ENCODE results near the gene TYW1.
"Not testable (repeated sequence)": the region's sequence is repeated elsewhere in the genome, so short reads cannot be mapped to it uniquely, and the experiment has no call there.

TYW1 gene

DNA sequence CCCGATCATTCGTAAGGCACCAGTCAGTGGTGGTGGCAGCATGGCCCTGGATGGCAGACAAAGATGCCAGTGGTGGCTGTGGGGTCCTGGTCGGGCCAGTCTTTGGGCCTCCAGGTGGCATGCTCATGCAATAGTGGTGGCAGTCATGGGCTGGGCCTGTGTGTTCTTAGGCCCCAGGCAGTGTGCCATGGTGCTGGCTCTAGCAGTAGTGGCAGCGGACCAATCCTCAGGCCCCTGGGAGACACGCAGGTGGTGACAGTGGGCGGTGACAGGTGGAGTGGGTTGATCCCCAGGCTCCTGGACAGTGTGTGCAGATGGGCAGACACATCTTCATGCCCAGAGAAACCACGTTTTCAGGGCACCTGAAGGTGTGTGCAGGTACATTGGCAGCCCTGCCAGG lies 159.4 kb downstream of the TYW1 start:
- H3K36me3 ChIP-seq (ENCODE audit: control insufficient read depth, insufficient read depth, low read length); H3K9ac ChIP-seq (ENCODE audit: low read length); H3K4me1 ChIP-seq (ENCODE audit: control insufficient read depth, insufficient read depth, low read length); H3K4me3 ChIP-seq (ENCODE audit: low read length); H3K27me3 ChIP-seq (ENCODE audit: control insufficient read depth, insufficient read depth, low read length); H3K9me3 ChIP-seq (ENCODE audit: control insufficient read depth, low read length): not testable (repeated sequence)

DNA sequence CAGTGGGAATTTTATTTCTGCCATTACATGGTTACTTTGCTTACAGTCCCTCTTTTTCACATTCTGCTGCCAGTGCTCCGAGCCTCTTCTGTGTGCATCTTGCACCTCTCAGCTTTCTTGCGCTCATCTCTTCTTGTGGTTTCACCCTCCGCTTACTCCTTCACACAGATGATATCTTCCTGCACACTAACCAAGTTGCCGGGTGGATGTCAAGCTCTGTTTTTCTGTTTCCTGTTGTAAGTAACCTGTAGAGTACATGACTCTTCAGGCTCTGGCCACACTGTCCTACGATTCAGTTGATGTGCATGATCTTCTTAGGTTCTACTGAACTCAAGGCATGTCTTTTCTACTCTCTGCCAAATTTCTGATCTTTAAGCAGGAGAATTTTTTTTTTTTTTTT lies 166.7 kb downstream of the TYW1 start:
- H3K9me3 ChIP-seq (ENCODE audit: control insufficient read depth, low read length); H3K4me1 ChIP-seq (ENCODE audit: control insufficient read depth, insufficient read depth, low read length); H3K9ac ChIP-seq (ENCODE audit: low read length); H3K27me3 ChIP-seq (ENCODE audit: control insufficient read depth, insufficient read depth, low read length); H3K36me3 ChIP-seq (ENCODE audit: control insufficient read depth, insufficient read depth, low read length); H3K4me3 ChIP-seq (ENCODE audit: low read length): not testable (repeated sequence)

GRCh38 chr7:67171151-67171550 lies 174.5 kb downstream of the TYW1 start:
- H3K4me1 ChIP-seq (ENCODE audit: control insufficient read depth, insufficient read depth, low read length); H3K27me3 ChIP-seq (ENCODE audit: control insufficient read depth, insufficient read depth, low read length); H3K9ac ChIP-seq (ENCODE audit: low read length); H3K36me3 ChIP-seq (ENCODE audit: control insufficient read depth, insufficient read depth, low read length); H3K4me3 ChIP-seq (ENCODE audit: low read length); H3K9me3 ChIP-seq (ENCODE audit: control insufficient read depth, low read length): not testable (repeated sequence)

GRCh38 chr7:67176730-67177129 lies 180.1 kb downstream of the TYW1 start:
- H3K36me3 ChIP-seq (ENCODE audit: control insufficient read depth, insufficient read depth, low read length), result not testable (repeated sequence)

GRCh38 chr7:67178915-67179688 lies 182.5 kb downstream of the TYW1 start:
- H3K27me3 ChIP-seq (ENCODE audit: control insufficient read depth, insufficient read depth, low read length); H3K4me1 ChIP-seq (ENCODE audit: control insufficient read depth, insufficient read depth, low read length); H3K36me3 ChIP-seq (ENCODE audit: control insufficient read depth, insufficient read depth, low read length); H3K9me3 ChIP-seq (ENCODE audit: control insufficient read depth, low read length); H3K9ac ChIP-seq (ENCODE audit: low read length); H3K4me3 ChIP-seq (ENCODE audit: low read length): not testable (repeated sequence)

More at GRCh38 chr7:67176730-67177129, 180.1 kb downstream of the TYW1 start:
- H3K9ac ChIP-seq (ENCODE audit: low read length); H3K9me3 ChIP-seq (ENCODE audit: control insufficient read depth, low read length); H3K4me1 ChIP-seq (ENCODE audit: control insufficient read depth, insufficient read depth, low read length); H3K4me3 ChIP-seq (ENCODE audit: low read length); H3K27me3 ChIP-seq (ENCODE audit: control insufficient read depth, insufficient read depth, low read length): not testable (repeated sequence)

- H3K4me1 ChIP-seq (ENCODE audit: control insufficient read depth, insufficient read depth, low read length); H3K4me3 ChIP-seq (ENCODE audit: low read length); H3K9me3 ChIP-seq (ENCODE audit: control insufficient read depth, low read length); H3K27me3 ChIP-seq (ENCODE audit: control insufficient read depth, insufficient read depth, low read length); H3K36me3 ChIP-seq (ENCODE audit: control insufficient read depth, insufficient read depth, low read length); H3K9ac ChIP-seq (ENCODE audit: low read length): not testable (repeated sequence)
These were observed 186.5 kb downstream of the TYW1 start for GRCh38 chr7:67182956-67183750.

- H3K4me1 ChIP-seq (ENCODE audit: control insufficient read depth, insufficient read depth, low read length); H3K4me3 ChIP-seq (ENCODE audit: low read length); H3K27me3 ChIP-seq (ENCODE audit: control insufficient read depth, insufficient read depth, low read length); H3K9ac ChIP-seq (ENCODE audit: low read length); H3K36me3 ChIP-seq (ENCODE audit: control insufficient read depth, insufficient read depth, low read length); H3K9me3 ChIP-seq (ENCODE audit: control insufficient read depth, low read length): not testable (repeated sequence)
These were observed 188.5 kb downstream of the TYW1 start for GRCh38 chr7:67184912-67185659.

DNA sequence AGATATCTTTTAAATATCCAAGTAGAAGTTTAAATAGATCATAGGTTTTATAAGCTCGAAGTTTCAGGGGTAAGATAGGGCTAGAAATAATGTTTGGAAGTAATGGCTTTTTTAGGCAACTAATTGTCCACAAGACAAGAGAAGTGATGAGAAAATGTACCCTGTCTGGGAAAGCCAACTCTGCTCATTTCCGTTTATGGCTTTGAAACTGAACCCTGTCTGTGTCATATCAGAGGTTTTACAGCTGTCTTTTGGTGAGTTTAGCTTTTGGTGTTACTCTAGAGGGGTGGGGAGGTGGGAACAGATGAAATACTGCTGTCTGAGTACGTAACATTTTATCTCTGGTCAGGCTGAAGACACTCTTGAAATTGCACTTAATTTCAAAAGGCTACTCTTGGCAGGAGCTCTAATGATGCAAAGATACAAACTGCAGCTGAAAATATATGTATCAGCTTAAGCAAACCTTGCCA lies 189.1 kb downstream of the TYW1 start:
- H3K9me3 ChIP-seq (ENCODE audit: control insufficient read depth, low read length); H3K9ac ChIP-seq (ENCODE audit: low read length); H3K4me3 ChIP-seq (ENCODE audit: low read length): not testable (repeated sequence)

GRCh38 chr7:67189160-67189559 lies 192.5 kb downstream of the TYW1 start:
- not testable (repeated sequence) for H3K36me3 ChIP-seq (ENCODE audit: control insufficient read depth, insufficient read depth, low read length); H3K9ac ChIP-seq (ENCODE audit: low read length); H3K4me1 ChIP-seq (ENCODE audit: control insufficient read depth, insufficient read depth, low read length)

More for the DNA sequence above, 189.1 kb downstream of the TYW1 start:
- not testable (repeated sequence) for H3K36me3 ChIP-seq (ENCODE audit: control insufficient read depth, insufficient read depth, low read length); H3K4me1 ChIP-seq (ENCODE audit: control insufficient read depth, insufficient read depth, low read length); H3K27me3 ChIP-seq (ENCODE audit: control insufficient read depth, insufficient read depth, low read length)

GRCh38 chr7:67189801-67190465 lies 193.3 kb downstream of the TYW1 start:
- not testable (repeated sequence) for H3K27me3 ChIP-seq (ENCODE audit: control insufficient read depth, insufficient read depth, low read length); H3K36me3 ChIP-seq (ENCODE audit: control insufficient read depth, insufficient read depth, low read length); H3K9ac ChIP-seq (ENCODE audit: low read length); H3K9me3 ChIP-seq (ENCODE audit: control insufficient read depth, low read length); H3K4me3 ChIP-seq (ENCODE audit: low read length); H3K4me1 ChIP-seq (ENCODE audit: control insufficient read depth, insufficient read depth, low read length)

More at GRCh38 chr7:67189160-67189559, 192.5 kb downstream of the TYW1 start:
- not testable (repeated sequence) for H3K27me3 ChIP-seq (ENCODE audit: control insufficient read depth, insufficient read depth, low read length); H3K4me3 ChIP-seq (ENCODE audit: low read length); H3K9me3 ChIP-seq (ENCODE audit: control insufficient read depth, low read length)

- not testable (repeated sequence) for H3K9me3 ChIP-seq (ENCODE audit: control insufficient read depth, low read length); H3K4me3 ChIP-seq (ENCODE audit: low read length); H3K4me1 ChIP-seq (ENCODE audit: control insufficient read depth, insufficient read depth, low read length); H3K27me3 ChIP-seq (ENCODE audit: control insufficient read depth, insufficient read depth, low read length); H3K9ac ChIP-seq (ENCODE audit: low read length); H3K36me3 ChIP-seq (ENCODE audit: control insufficient read depth, insufficient read depth, low read length)
These were observed 194.5 kb downstream of the TYW1 start for GRCh38 chr7:67191002-67191720.

All from mucosa of stomach (tissue), 1 donor.